Activated CD4-positive, alpha-beta memory T cell treated with anti-CD3 and anti-CD28 coated beads, Interleukin-2, amount 10 ng/mL, durations not matched to agents 7 days and 5 days (primary cell): ENCODE data around the gene ASPG. TPM values are rescaled to one million over a fixed set of nuclear protein-coding genes. Genes with fewer than 3 reads are reported as not detected.

Experiments used
- CTCF ChIA-PET: fragments of 350-600 bp; sonication (Branson Sonifier 250); formaldehyde crosslinking; loops from one replicate; lab custom pipeline; 2021; ENCODE audit warnings: antibody characterized with exemption, inconsistent platforms; lab: Charles Lee
- POLR2A ChIA-PET: fragments of 350-600 bp; sonication (Branson Sonifier 250); formaldehyde crosslinking; loops from one replicate; lab custom pipeline; 2021; ENCODE audit warnings: antibody characterized with exemption; lab: Charles Lee
- DNase-seq: peaks from one replicate; pipeline ENCODE4 v3.0.0-alpha.2; 2020
- H3K27ac Mint-ChIP-seq: one replicate; pipeline ENCODE4 v1.8.0; 2021; ENCODE audit warnings: mild to moderate bottlenecking, mixed read lengths
- H3K27me3 Mint-ChIP-seq: one replicate; pipeline ENCODE4 v1.8.0; 2021; ENCODE audit warnings: mixed read lengths
- H3K36me3 Mint-ChIP-seq: one replicate; pipeline ENCODE4 v1.8.0; 2021; ENCODE audit warnings: low read depth, mixed read lengths
- H3K4me1 Mint-ChIP-seq: one replicate; pipeline ENCODE4 v1.8.0; 2021; ENCODE audit warnings: mixed read lengths
- H3K4me3 Mint-ChIP-seq: one replicate; pipeline ENCODE4 v1.8.0; 2021; ENCODE audit warnings: mild to moderate bottlenecking, mixed read lengths
- H3K9me3 Mint-ChIP-seq: one replicate; pipeline ENCODE4 v1.8.0; 2021; ENCODE audit warnings: mixed read lengths
- total RNA-seq, 2 experiments: library from RNA; stranded (reverse); gene quantifications; one replicate each; pipeline ENCODE4 v1.2.3, GENCODE V29; 2021

Gene ASPG
- total RNA-seq, 2 experiments from 2014 or later: not detected

DNA sequence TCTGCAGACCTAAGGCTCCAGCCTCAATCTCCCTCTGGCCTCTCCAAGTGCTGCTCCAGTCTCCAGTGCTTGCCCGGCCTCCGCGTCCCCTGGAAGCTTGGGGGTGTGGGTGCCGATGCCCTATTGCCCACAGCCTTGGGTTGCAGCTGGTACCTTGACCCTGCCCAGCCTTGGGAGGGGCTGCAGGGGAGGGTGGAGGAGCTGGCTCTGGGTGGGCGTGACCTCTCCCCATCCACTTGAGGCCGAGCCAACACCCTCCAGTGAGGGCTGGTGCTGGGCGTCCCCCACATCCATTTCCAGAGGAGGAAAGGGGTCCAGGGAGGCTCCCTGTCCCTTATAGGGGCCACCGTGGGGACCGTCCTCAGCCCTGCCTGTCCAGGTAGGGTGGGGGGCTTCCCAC, 77.0 kb downstream of the ASPG start:
- POLR2A ChIA-PET: no interaction called here
- Mint-ChIP-seq H3K36me3 (no peaks in the 10 kb centered on the region), H3K27me3 (no peaks in the 10 kb centered on the region), H3K4me1 (no peaks in the 10 kb centered on the region), H3K9me3 (no peaks in the 10 kb centered on the region), H3K4me3 (no peak overlapping the region), H3K27ac (no peak overlapping the region)
- CTCF ChIA-PET: no interaction called here
- DNase-seq: no peak

- Mint-ChIP-seq H3K27ac (no peak overlapping the region), H3K4me1 (no peaks in the 10 kb centered on the region), H3K27me3 (no peaks in the 10 kb centered on the region), H3K36me3 (no peaks in the 10 kb centered on the region), H3K9me3 (no peaks in the 10 kb centered on the region), H3K4me3 (no peak overlapping the region)
- POLR2A ChIA-PET: no interaction called here
- CTCF ChIA-PET: no interaction called here
- DNase-seq: no peak
These were observed 78.0 kb downstream of the ASPG start for GRCh38 chr14:104163541-104163940.

- Mint-ChIP-seq H3K4me1 (no peaks in the 10 kb centered on the region), H3K27me3 (no peaks in the 10 kb centered on the region), H3K4me3 (no peak overlapping the region), H3K36me3 (no peaks in the 10 kb centered on the region), H3K27ac (no peak overlapping the region), H3K9me3 (no peaks in the 10 kb centered on the region)
- CTCF ChIA-PET: no interaction called here
- POLR2A ChIA-PET: no interaction called here
- DNase-seq: no peak
These were observed 78.5 kb downstream of the ASPG start for GRCh38 chr14:104164041-104164440.

GRCh38 chr14:104164512-104164911, 79.0 kb downstream of the ASPG start:
- H3K27ac Mint-ChIP-seq: no peak overlapping the region
- H3K27me3 Mint-ChIP-seq: no peaks in the 10 kb centered on the region
- H3K4me1 Mint-ChIP-seq: no peaks in the 10 kb centered on the region
- H3K4me3 Mint-ChIP-seq: no peak overlapping the region
- POLR2A ChIA-PET: no interaction called here
- CTCF ChIA-PET: no interaction called here
- no peaks in the 10 kb centered on the region for H3K36me3 Mint-ChIP-seq
- H3K9me3 Mint-ChIP-seq: no peaks in the 10 kb centered on the region
- DNase-seq: no peak

Other genes starting within 250 kb of the ASPG start
- gene PPP1R13B, start 238.1 kb upstream of the ASPG start, total RNA-seq: 10 to 100 TPM; 10.7 to 15.9 TPM
- under 1 TPM; 0.08 to 0.13 TPM for gene TDRD9, start 157.2 kb upstream of the ASPG start, total RNA-seq
- not detected for gene RD3L, start 143.2 kb upstream of the ASPG start, total RNA-seq
- 1 to 10 TPM; 7.7 to 7.9 TPM for gene KIF26A, start 52.9 kb downstream of the ASPG start, total RNA-seq